Osteocyte (in vitro differentiated cells): ENCODE measurements around the gene USP10. TPM values are rescaled to one million over a fixed set of nuclear protein-coding genes. Genes with fewer than 3 reads are reported as not detected.
A peak's percentile ranks its signal among the peaks of the same experiment; 100 is the strongest.

Experiments
- DNase-seq: peaks from one replicate; pipeline ENCODE4 v3.0.0; 2021; ENCODE audit warnings: mixed read lengths; ENCODE audit not compliant: unreplicated experiment; ENCODE audit errors: extremely low spot score
- H3K27ac Mint-ChIP-seq: one replicate; pipeline ENCODE4 v1.8.0; 2021; ENCODE audit warnings: mild to moderate bottlenecking, mixed read lengths; ENCODE audit not compliant: unreplicated experiment
- H3K27me3 Mint-ChIP-seq: one replicate; pipeline ENCODE4 v1.8.0; 2021; ENCODE audit warnings: mixed read lengths; ENCODE audit not compliant: unreplicated experiment
- H3K36me3 Mint-ChIP-seq: one replicate; pipeline ENCODE4 v1.8.0; 2021; ENCODE audit warnings: mixed read lengths; ENCODE audit not compliant: unreplicated experiment
- H3K4me1 Mint-ChIP-seq: one replicate; pipeline ENCODE4 v1.8.0; 2021; ENCODE audit warnings: mixed read lengths; ENCODE audit not compliant: unreplicated experiment
- H3K4me3 Mint-ChIP-seq: one replicate; pipeline ENCODE4 v1.8.0; 2021; ENCODE audit warnings: mild to moderate bottlenecking, moderate library complexity, mixed read lengths; ENCODE audit not compliant: unreplicated experiment
- H3K9me3 Mint-ChIP-seq: one replicate; pipeline ENCODE4 v1.8.0; 2021; ENCODE audit warnings: mixed read lengths; ENCODE audit not compliant: unreplicated experiment
- CTCF ChIP-seq: fragments of 200-600 bp; sonication (generic); IDR thresholded peaks from 2 replicates; pipeline ENCODE4 v1.5.0; 2021; ENCODE audit warnings: antibody characterized with exemption, mild to moderate bottlenecking, moderate library complexity
- total RNA-seq: library from RNA; stranded (reverse); gene quantifications from 2 replicates; pipeline ENCODE4 v1.2.1, GENCODE V29; 2021

The USP10 gene
- total RNA-seq, 1 donor from 2014 or later, result 46.3 TPM

- peaks cover 45% of the 10 kb centered on the region for H3K4me1 Mint-ChIP-seq
- no peak for DNase-seq
- no peak overlapping the region for H3K27ac Mint-ChIP-seq
- H3K36me3 Mint-ChIP-seq, result peaks cover 4% of the 10 kb centered on the region
- no peak for TF ChIP-seq CTCF
- H3K4me3 Mint-ChIP-seq, result no peak overlapping the region
- no peaks in the 10 kb centered on the region for H3K27me3 Mint-ChIP-seq
- no peaks in the 10 kb centered on the region for H3K9me3 Mint-ChIP-seq
These were observed 24.1 kb downstream of the USP10 start for GRCh38 chr16:84723906-84724305.

GRCh38 chr16:84724606-84725309, 25.0 kb downstream of the USP10 start:
- H3K9me3 Mint-ChIP-seq, result no peaks in the 10 kb centered on the region
- H3K36me3 Mint-ChIP-seq, result peaks cover 4% of the 10 kb centered on the region
- no peaks in the 10 kb centered on the region for H3K27me3 Mint-ChIP-seq
- no peak overlapping the region for H3K4me3 Mint-ChIP-seq
- peaks cover 47% of the 10 kb centered on the region for H3K4me1 Mint-ChIP-seq
- DNase-seq, result no peak
- TF ChIP-seq CTCF, result no peak
- no peak overlapping the region for H3K27ac Mint-ChIP-seq

DNA sequence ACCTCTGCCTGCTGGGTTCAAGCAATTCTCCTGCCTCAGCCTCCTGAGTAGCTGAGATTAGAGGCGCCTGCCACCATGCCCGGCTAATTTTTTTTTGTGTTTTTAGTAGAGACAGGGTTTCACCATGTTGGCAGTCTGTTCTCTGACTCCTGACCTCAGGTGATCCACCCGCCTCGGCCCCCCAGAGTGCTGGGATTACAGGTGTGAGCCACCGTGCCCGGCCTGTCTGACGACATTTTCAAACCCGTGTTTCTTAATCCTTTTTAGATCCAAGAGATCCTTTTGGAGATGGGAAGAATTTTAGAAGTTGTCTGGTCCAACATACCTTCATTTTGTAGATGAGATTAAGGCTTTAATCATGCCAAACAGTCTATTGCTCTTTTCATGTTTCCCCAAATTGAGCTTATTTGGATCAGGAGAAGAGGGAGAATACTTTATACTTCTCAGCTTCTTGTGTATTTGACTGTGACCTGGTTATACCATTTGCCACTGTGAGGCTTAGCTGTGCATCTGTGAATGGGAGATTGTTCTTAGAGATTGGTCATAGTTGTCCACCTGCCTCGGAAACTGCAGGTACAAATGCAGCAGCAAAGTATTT, 25.8 kb downstream of the USP10 start:
- Mint-ChIP-seq H3K4me1 (peaks cover 47% of the 10 kb centered on the region), H3K9me3 (no peaks in the 10 kb centered on the region), H3K36me3 (peaks cover 4% of the 10 kb centered on the region), H3K27me3 (no peaks in the 10 kb centered on the region), H3K27ac (peak overlapping the region; percentile 85), H3K4me3 (no peak overlapping the region)
- TF ChIP-seq CTCF, result no peak
- no peak for DNase-seq

GRCh38 chr16:84726079-84726668, 26.4 kb downstream of the USP10 start:
- TF ChIP-seq CTCF, result peak; percentile 97
- Mint-ChIP-seq H3K36me3 (peaks cover 4% of the 10 kb centered on the region), H3K27ac (peak overlapping the region; percentile 85), H3K9me3 (no peaks in the 10 kb centered on the region), H3K27me3 (no peaks in the 10 kb centered on the region), H3K4me1 (peaks cover 52% of the 10 kb centered on the region), H3K4me3 (peak overlapping the region; percentile 59)
- peak; percentile 93 for DNase-seq
